Neural progenitor cell (in vitro differentiated cells): ENCODE results near the gene CLDN6. TPM values are rescaled to one million over a fixed set of nuclear protein-coding genes. Genes with fewer than 3 reads are reported as not detected.
A peak's percentile ranks its signal among the peaks of the same experiment; 100 is the strongest.

ENCODE experiments used
- DNase-seq: peaks from one replicate; pipeline ENCODE4 v3.0.0-alpha.2; 2016; ENCODE audit warnings: low spot score
- H2AFZ ChIP-seq: fragments of 200-600 bp; sonication (generic); replicated peaks from 2 replicates; pipeline ENCODE4 v1.6.1; 2016; ENCODE audit warnings: antibody characterized with exemption
- H3F3A ChIP-seq: fragments of 200-600 bp; sonication (generic); 2 replicates; pipeline ENCODE4 v1.6.1; 2016; ENCODE audit warnings: antibody characterized with exemption, low read depth
- H3K27ac ChIP-seq: fragments of 200-600 bp; sonication (generic); 2 replicates; pipeline ENCODE4 v1.5.1; 2016; ENCODE audit warnings: mild to moderate bottlenecking
- H3K27me3 ChIP-seq: fragments of 200-600 bp; sonication (generic); 2 replicates; pipeline ENCODE4 v1.6.1; 2016; ENCODE audit warnings: mild to moderate bottlenecking, moderate library complexity
- H3K36me3 ChIP-seq: fragments of 200-600 bp; sonication (generic); 2 replicates; pipeline ENCODE4 v1.5.1; 2016
- H3K4me1 ChIP-seq: fragments of 200-600 bp; sonication (generic); 2 replicates; pipeline ENCODE4 v1.6.1; 2016; ENCODE audit warnings: mixed run types
- H3K4me2 ChIP-seq: fragments of 200-600 bp; sonication (generic); 2 replicates; pipeline ENCODE4 v1.6.1; 2016
- H3K4me3 ChIP-seq: fragments of 200-600 bp; sonication (generic); 2 replicates; pipeline ENCODE4 v1.5.1; 2016
- H3K79me2 ChIP-seq: fragments of 200-600 bp; sonication (generic); 2 replicates; pipeline ENCODE4 v1.6.1; 2016; ENCODE audit warnings: low read depth
- H3K9ac ChIP-seq: fragments of 200-600 bp; sonication (generic); 2 replicates; pipeline ENCODE4 v1.6.1; 2016
- H3K9me3 ChIP-seq: fragments of 200-600 bp; sonication (generic); 2 replicates; pipeline ENCODE4 v1.5.1; 2016; ENCODE audit warnings: low read depth
- H4K20me1 ChIP-seq: fragments of 200-600 bp; sonication (generic); 2 replicates; pipeline ENCODE4 v1.6.1; 2016; ENCODE audit warnings: low read depth
- H3K27ac Mint-ChIP-seq: 3 replicates; pipeline ENCODE4 v1.8.0; 2021; ENCODE audit warnings: mixed read lengths
- H3K27me3 Mint-ChIP-seq: 2 replicates; pipeline ENCODE4 v1.8.0; 2022; ENCODE audit warnings: low read depth, mild to moderate bottlenecking, inconsistent platforms, moderate library complexity, mixed read lengths; ENCODE audit not compliant: insufficient read depth
- H3K36me3 Mint-ChIP-seq: 3 replicates; pipeline ENCODE4 v1.8.0; 2021; ENCODE audit warnings: mixed read lengths
- H3K4me1 Mint-ChIP-seq: 3 replicates; pipeline ENCODE4 v1.8.0; 2021; ENCODE audit warnings: mixed read lengths
- H3K4me3 Mint-ChIP-seq: 3 replicates; pipeline ENCODE4 v1.8.0; 2021; ENCODE audit warnings: mild to moderate bottlenecking, moderate library complexity, mixed read lengths
- H3K9me3 Mint-ChIP-seq: 3 replicates; pipeline ENCODE4 v1.8.0; 2020; ENCODE audit warnings: mixed read lengths
- CTCF ChIP-seq: fragments of 200-600 bp; sonication (generic); IDR thresholded peaks from 2 replicates; pipeline ENCODE4 v1.5.1; 2017; ENCODE audit warnings: antibody characterized with exemption, mild to moderate bottlenecking
- EZH2 ChIP-seq: fragments of 200-600 bp; sonication (generic); IDR thresholded peaks from 2 replicates; pipeline ENCODE4 v1.6.1; 2017; ENCODE audit warnings: antibody characterized with exemption, mild to moderate bottlenecking, moderate library complexity
- EZH2phosphoT487 ChIP-seq: fragments of 200-600 bp; sonication (generic); IDR thresholded peaks from 2 replicates; pipeline ENCODE4 v1.6.1; 2017; ENCODE audit warnings: antibody characterized with exemption
- total RNA-seq: library from RNA; depleted of rRNA; stranded (reverse); fragments of >200 nt; gene quantifications from 2 replicates; pipeline ENCODE4 v1.2.3, GENCODE V29; 2015; ENCODE audit warnings: low replicate concordance

The CLDN6 gene
- total RNA-seq, 1 donor from 2014 or later, result 31.6 TPM

GRCh38 chr16:2969545-2970521 lies 48.1 kb downstream of the CLDN6 start:
- peaks cover 32% of the 10 kb centered on the region for H3F3A ChIP-seq
- peak; percentile 85 for DNase-seq
- peaks cover 17% of the 10 kb centered on the region for H3K4me1 Mint-ChIP-seq
- H2AFZ ChIP-seq, result peak overlapping the region; percentile 27
- peaks cover 5% of the 10 kb centered on the region for H3K9me3 Mint-ChIP-seq
- peak overlapping the region; percentile 81 for H3K4me3 ChIP-seq
- H3K27ac ChIP-seq, result no peak overlapping the region
- H3K27ac Mint-ChIP-seq, result no peak overlapping the region
- peak; percentile 57 for TF ChIP-seq CTCF
- TF ChIP-seq EZH2, result no peak
- TF ChIP-seq EZH2phosphoT487, result no peak
- no peak overlapping the region for H3K9ac ChIP-seq
- no peaks in the 10 kb centered on the region for H3K9me3 ChIP-seq
- peak overlapping the region; percentile 82 for H3K4me3 Mint-ChIP-seq
- no peaks in the 10 kb centered on the region for H3K79me2 ChIP-seq
- peaks cover 5% of the 10 kb centered on the region for H3K36me3 Mint-ChIP-seq
- H3K4me2 ChIP-seq, result peak overlapping the region; percentile 91
- peaks cover 4% of the 10 kb centered on the region for H3K4me1 ChIP-seq
- H3K36me3 ChIP-seq, result no peaks in the 10 kb centered on the region
- peaks cover 12% of the 10 kb centered on the region for H3K27me3 Mint-ChIP-seq
- H4K20me1 ChIP-seq, result peaks cover 76% of the 10 kb centered on the region
- peaks cover 40% of the 10 kb centered on the region for H3K27me3 ChIP-seq

- Histone ChIP-seq H3F3A (peaks cover 41% of the 10 kb centered on the region), H4K20me1 (peaks cover 71% of the 10 kb centered on the region), H2AFZ (peak within 1 kb of the TSS; percentile 27), H3K9ac (no peak within 1 kb of the TSS), H3K36me3 (no peaks in the 10 kb centered on the region), H3K79me2 (no peaks in the 10 kb centered on the region), H3K4me1 (peaks cover 12% of the 10 kb centered on the region), H3K27ac (no peak within 1 kb of the TSS), H3K9me3 (no peaks in the 10 kb centered on the region), H3K27me3 (peaks cover 49% of the 10 kb centered on the region), H3K4me3 (peak within 1 kb of the TSS; percentile 81), H3K4me2 (peak within 1 kb of the TSS; percentile 91)
- TF ChIP-seq EZH2 (no peak), CTCF (no peak), EZH2phosphoT487 (no peak)
- Mint-ChIP-seq H3K36me3 (peaks cover 5% of the 10 kb centered on the region), H3K4me1 (peaks cover 19% of the 10 kb centered on the region), H3K4me3 (peak within 1 kb of the TSS; percentile 82), H3K27ac (no peak within 1 kb of the TSS), H3K9me3 (peaks cover 5% of the 10 kb centered on the region), H3K27me3 (peaks cover 12% of the 10 kb centered on the region)
- DNase-seq, result peak; percentile 98
Observed at GRCh38 chr16:2968738-2969544, 49.0 kb downstream of the CLDN6 start, which contains the start of gene PAQR4. PAQR4 (plus strand) TSS chr16:2969348; CDS start chr16:2969675, 327 bp downstream.

- Mint-ChIP-seq H3K9me3 (peaks cover 5% of the 10 kb centered on the region), H3K4me1 (peaks cover 21% of the 10 kb centered on the region), H3K27me3 (peaks cover 13% of the 10 kb centered on the region), H3K27ac (no peak overlapping the region), H3K36me3 (peaks cover 5% of the 10 kb centered on the region), H3K4me3 (peak overlapping the region; percentile 82)
- peak overlapping the region; percentile 81 for H3K4me3 ChIP-seq
- H3K9ac ChIP-seq, result no peak overlapping the region
- H4K20me1 ChIP-seq, result peaks cover 71% of the 10 kb centered on the region
- no peaks in the 10 kb centered on the region for H3K9me3 ChIP-seq
- no peak for DNase-seq
- H3K4me1 ChIP-seq, result peaks cover 14% of the 10 kb centered on the region
- H3F3A ChIP-seq, result peaks cover 46% of the 10 kb centered on the region
- no peak overlapping the region for H2AFZ ChIP-seq
- no peak for TF ChIP-seq EZH2phosphoT487
- TF ChIP-seq EZH2, result no peak
- no peak for TF ChIP-seq CTCF
- no peak overlapping the region for H3K27ac ChIP-seq
- H3K36me3 ChIP-seq, result no peaks in the 10 kb centered on the region
- H3K4me2 ChIP-seq, result peak overlapping the region; percentile 91
- peaks cover 55% of the 10 kb centered on the region for H3K27me3 ChIP-seq
- H3K79me2 ChIP-seq, result no peaks in the 10 kb centered on the region
Observed at GRCh38 chr16:2968368-2968737, 49.6 kb downstream of the CLDN6 start.
